CD4-positive, alpha-beta T cell treated with Interleukin-21 for 1 hour (primary cell): Measurements from ENCODE around the gene HLCS.

Experiments used
- DNase-seq: peaks from one replicate; pipeline ENCODE4 v3.0.0-alpha.2; 2020

Gene HLCS

GRCh38 chr21:36766511-36766910 is 200.0 kb downstream of the HLCS start:
- DNase-seq: no peak

- no peak for DNase-seq
Observed at GRCh38 chr21:36765229-36765628, 201.2 kb downstream of the HLCS start.

- no peak for DNase-seq
Observed at GRCh38 chr21:36763305-36763704, 203.2 kb downstream of the HLCS start.

GRCh38 chr21:36762642-36763041 is 203.8 kb downstream of the HLCS start:
- no peak for DNase-seq

DNA sequence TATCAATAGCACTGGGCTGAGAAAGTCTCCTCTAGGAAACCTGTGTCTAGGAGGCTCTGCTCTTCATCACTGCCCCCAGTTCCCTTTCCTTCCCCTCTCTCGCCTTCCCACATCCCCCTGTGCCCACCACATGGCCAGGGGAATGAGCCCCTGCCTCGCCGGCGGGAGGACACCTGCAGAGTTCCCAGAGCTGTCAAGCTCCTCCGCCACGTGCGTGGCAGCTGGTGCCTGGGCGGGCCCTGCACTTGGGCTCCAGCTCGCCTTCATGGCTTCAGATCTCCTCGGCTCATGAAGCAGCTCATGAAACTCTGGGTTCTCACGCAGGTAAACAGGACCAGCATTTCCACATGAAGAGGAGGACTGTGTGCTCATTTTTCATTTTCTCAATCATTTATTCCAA is 204.8 kb downstream of the HLCS start:
- DNase-seq: no peak

DNA sequence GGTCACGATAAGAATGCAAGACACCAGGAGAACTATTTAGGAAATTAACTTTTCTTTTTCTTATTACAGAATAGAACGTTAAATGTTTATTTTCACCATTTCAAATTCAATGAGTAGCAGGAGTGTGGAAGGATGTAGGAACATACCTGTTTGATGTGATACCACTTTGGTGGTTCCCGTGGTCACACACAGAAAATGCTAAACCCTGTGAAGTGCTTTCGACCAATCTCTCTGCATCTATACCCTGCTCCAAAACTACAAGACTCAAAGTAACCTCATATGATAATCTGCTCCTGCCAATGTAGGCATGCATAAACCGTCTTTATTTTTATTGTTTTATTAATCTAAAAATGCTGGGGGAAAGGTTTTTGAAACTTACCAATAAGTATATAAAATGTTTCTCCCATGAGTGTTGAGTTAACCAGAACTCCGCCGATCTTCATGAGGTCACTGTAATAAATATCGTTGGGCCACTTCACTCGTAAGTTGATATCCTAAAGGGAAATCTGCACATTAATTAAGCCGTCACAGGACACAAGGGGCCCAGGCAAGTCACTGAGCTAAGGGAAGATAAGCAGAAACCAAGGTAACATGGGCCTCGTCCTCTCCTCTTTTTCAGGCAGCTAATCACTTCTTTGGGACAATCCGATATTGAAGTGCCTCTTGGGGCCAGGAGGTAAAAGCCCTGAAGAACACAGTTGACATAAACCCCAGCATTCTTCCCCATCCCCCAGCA is 207.0 kb downstream of the HLCS start:
- DNase-seq: no peak

DNA sequence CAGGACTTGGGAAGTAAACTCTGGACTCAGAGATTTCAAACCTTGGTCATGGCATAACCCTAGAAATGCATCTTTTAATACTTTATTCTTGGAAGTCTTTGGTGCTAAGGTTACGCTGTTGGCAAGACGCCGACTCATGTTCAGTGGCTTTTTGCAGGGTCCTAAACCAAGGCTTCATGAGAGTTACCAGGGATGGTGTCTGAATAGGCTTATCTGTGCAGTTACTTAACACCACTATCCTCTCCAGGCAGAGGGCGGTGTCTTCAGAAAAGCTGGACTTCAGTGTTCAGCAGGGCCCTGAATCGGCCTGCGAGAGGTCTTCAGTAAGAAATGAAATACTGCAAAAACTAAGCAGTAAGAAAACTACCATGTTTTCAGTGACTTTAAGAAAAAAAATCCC is 209.3 kb downstream of the HLCS start:
- DNase-seq: no peak

GRCh38 chr21:36756527-36756926 is 209.9 kb downstream of the HLCS start:
- DNase-seq: no peak

- no peak for DNase-seq
Observed at GRCh38 chr21:36754241-36754898, 212.1 kb downstream of the HLCS start.

GRCh38 chr21:36753556-36753955 is 212.9 kb downstream of the HLCS start:
- DNase-seq: no peak

- DNase-seq: no peak
Observed at GRCh38 chr21:36751383-36751782, 215.1 kb downstream of the HLCS start.

- no peak for DNase-seq
Observed at GRCh38 chr21:36750576-36750959, 215.9 kb downstream of the HLCS start.

GRCh38 chr21:36749935-36750575 is 216.4 kb downstream of the HLCS start:
- DNase-seq: no peak

DNA sequence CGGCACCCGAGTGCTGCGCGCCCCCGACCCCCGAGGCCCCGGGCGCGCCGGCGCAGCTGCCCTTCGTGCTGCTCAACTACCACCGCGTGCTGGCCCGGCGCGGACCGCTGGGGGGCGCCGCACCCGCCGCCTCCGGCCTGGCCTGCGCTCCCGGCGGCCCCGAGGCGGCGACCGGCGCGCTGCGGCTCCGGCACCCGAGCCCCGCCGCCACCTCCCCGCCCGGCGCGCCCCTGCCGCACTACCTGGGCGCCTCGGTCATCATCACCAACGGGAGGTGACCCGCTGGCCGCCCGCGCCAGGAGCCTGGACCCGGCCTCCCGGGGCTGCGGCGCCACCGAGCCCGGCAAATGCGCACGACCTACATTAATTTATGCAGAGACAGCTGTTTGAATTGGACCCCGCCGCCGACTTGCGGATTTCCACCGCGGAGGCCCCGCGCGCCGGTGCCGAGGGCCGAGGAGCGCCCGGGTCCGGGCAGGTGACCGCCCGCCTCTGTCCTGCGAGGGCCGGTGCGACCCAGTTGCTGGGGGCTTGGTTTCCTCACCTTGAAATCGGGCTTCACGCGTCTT is 218.6 kb downstream of the HLCS start:
- DNase-seq: no peak

DNA sequence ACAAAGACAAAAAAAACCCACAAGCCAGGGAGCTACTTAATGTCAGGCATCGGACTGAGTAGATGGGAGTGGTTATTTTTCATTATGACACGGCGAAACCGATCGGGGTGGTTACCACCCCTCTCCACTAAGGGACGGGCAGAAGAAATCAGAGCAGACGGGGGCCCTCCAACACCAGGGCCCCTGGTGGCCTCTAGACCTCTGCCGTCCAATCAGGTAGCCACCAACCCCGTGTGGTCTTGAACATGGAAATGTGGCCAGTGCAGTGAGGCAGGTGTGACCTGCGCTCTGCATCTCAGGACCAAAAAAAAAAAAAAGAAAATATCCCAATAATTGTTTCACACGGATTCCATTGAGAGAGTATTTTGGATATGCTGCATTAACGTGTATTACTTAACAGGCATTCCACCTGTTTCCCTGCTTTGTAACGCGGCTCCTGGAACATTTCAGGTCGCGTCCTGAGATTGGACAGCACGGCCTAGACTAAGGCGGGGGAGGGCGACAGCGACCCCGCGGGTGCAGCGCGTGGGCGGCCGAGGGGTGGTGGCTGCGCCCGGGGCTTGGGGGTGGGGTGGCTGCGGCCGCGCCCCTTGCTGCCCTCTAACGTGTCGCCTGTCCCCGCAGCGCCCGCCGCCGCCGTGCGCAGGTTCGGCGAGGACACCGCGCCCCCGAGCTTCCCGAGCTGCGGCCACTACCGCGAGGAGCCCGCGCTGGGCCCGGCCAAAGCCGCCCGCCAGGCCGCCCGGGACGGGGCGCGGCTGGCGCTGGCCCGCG is 219.2 kb downstream of the HLCS start:
- DNase-seq: no peak

GRCh38 chr21:36745459-36745858 is 221.0 kb downstream of the HLCS start:
- no peak for DNase-seq

DNA sequence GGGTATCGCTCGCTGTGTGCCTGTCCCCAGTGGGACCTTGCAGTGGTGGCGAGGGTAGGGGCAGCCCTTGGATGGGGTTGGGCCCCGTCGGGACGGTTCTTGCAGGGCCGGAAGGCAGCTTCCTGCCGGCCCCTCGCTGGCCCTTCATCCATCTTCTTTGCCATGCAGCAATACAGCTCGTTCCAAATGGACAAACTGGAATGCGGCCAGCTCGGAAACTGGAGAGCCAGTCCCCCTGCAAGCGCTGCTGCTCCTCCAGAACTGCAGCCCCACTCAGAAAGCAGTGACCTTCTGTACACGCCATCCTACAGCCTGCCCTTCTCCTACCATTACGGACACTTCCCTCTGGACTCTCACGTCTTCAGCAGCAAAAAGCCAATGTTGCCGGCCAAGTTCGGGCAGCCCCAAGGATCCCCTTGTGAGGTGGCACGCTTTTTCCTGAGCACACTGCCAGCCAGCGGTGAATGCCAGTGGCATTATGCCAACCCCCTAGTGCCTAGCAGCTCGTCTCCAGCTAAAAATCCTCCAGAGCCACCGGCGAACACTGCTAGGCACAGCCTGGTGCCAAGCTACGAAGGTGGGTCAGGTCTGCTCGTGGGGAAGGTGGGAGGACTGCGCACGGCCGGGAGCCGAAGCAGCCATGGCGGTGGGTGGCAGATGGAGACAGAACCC is 221.8 kb downstream of the HLCS start:
- DNase-seq: no peak

DNA sequence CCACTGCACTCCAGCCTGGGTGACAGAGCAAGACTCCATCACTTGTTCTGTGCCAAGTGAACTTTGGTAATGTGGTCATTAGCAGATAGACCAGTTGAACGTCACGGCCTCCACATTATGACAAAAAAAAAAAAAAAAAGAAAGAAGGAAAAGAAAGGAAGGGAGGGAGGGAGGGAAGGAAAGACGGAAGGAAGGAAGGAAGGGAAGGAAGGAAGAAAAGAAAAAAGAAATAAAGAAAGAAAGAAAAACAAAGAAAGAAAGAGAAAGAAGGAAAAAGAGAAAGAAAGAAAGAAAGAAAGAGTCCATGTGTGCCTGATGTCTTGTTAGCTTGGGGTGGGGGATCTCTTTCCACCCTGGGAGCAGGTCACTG is 222.3 kb downstream of the HLCS start:
- DNase-seq: no peak

DNA sequence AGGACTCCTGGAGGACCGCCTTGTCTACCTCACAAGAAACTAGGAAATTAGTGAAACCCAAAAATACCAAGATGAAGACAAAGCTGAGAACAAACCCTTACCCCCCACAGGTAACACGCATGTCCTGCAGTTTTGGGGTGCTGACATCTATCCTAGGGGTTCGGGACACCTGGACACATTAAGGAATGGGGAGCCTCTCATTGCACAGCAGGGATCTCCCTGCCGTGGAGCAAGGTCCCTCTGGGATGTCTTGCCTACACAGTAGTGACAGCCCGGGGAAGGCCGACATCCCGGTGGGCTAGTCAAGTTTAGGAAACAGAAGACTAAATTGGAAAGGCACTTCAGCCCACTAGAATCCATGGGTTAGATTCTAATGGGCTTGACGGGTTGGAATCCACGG is 223.0 kb downstream of the HLCS start:
- no peak for DNase-seq

DNA sequence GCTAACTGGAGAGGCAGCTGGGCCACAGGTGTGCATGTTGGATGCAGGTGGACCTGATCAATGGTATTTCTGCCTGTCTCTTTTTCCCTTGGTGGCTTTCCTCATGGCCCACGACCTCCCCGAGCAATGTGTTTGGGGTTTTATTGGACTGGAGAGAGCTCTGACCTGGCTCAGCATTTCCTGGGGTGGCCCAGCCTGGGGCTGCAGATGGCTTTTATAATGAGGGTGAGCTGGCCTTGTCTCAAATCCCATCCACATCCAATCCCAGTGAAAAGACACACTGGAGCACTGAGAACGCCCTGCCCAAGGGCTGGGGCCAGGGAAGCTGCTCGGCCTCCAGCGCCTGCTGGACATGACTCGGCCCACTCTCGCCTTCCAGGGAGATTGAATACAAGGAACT is 223.5 kb downstream of the HLCS start:
- DNase-seq: no peak

GRCh38 chr21:36741506-36741905 is 225.0 kb downstream of the HLCS start:
- DNase-seq: no peak

DNA sequence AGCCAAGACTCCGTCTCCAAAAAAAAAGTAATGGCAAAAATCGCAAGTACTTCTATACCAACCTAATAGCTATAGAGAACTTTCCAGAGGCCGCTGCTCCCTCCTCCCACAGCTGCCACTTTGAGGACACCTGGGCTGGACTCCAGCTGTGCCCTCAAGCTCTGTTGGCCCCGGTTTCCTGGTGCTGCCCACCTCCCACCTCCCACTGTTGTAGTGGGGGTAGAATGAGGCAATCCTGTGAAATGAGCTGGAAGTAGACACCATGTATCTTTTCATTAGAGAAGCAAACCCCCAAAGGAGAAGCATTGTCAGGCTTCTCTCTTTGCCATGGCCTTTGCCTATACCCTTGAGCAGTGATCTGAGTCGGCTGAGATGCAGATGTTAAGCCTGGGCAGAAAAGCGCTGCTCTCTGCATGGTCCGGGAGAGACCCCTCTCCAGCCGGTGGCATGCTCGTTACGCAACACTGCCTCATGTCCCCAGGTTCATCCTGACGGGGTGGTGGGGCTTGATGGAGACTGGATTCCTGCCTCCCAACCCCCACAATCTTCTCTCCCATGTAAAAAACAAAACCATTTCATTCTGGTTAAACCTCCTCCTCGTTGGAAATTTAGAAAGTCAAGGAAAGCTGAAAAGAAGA is 227.9 kb downstream of the HLCS start:
- no peak for DNase-seq
